Keratinocyte (primary cell): Measurements from ENCODE around the gene CMSS1. TPM values are rescaled to one million over a fixed set of nuclear protein-coding genes. Genes with fewer than 3 reads are reported as not detected.

Experiments
- DNase-seq: peaks from one replicate; pipeline ENCODE4 v3.0.0-alpha.2; 2011; ENCODE audit warnings: low read depth, missing footprints, low spot score
- FAIRE-seq: peaks from 2 replicates; lab custom pipeline; 2011; peaks lifted over from hg19 to GRCh38; lab: Jason Lieb, UNC
- H2AFZ ChIP-seq: 2 replicates; pipeline ENCODE4 v1.6.0; 2012; ENCODE audit warnings: low read length, control low read depth, inconsistent platforms; ENCODE audit not compliant: control insufficient read depth
- H3K27ac ChIP-seq: 2 replicates; pipeline ENCODE4 v1.5.1; 2011; ENCODE audit warnings: low read length; ENCODE audit not compliant: control insufficient read depth, insufficient read depth
- H3K27me3 ChIP-seq: 3 replicates; pipeline ENCODE4 v1.6.0; 2011; ENCODE audit warnings: low read length; ENCODE audit not compliant: control insufficient read depth, insufficient read depth; ENCODE audit errors: extremely low read depth
- H3K36me3 ChIP-seq, 2 experiments: 2 replicates in 1 of 2; 3 replicates in 1 of 2; pipeline ENCODE4 v1.5.1; 2011; ENCODE audit warnings: low read length in 2 of 2, mild to moderate bottlenecking in 1 of 2; ENCODE audit not compliant: control insufficient read depth in 2 of 2, insufficient read depth in 2 of 2; ENCODE audit errors: extremely low read depth in 1 of 2
- H3K4me1 ChIP-seq: 3 replicates; pipeline ENCODE4 v1.5.1; 2011; ENCODE audit warnings: low read length; ENCODE audit not compliant: control insufficient read depth, insufficient read depth; ENCODE audit errors: extremely low read depth
- H3K4me2 ChIP-seq: 3 replicates; pipeline ENCODE4 v1.6.0; 2011; ENCODE audit warnings: low read depth, low read length; ENCODE audit not compliant: control insufficient read depth, insufficient read depth; ENCODE audit errors: extremely low read depth
- H3K4me3 ChIP-seq, 3 experiments: fragments of 200-600 bp in 1 of 3; sonication (generic) in 1 of 3; 2 replicates in 2 of 3; 3 replicates in 1 of 3; pipeline ENCODE4 v1.5.1; 2011 to 2016; ENCODE audit warnings: low read length in 3 of 3, mild to moderate bottlenecking in 3 of 3, control low read depth in 2 of 3, inconsistent platforms in 1 of 3, low read depth in 1 of 3, mixed read lengths in 1 of 3, mixed run types in 1 of 3, moderate library complexity in 1 of 3; ENCODE audit not compliant: control insufficient read depth in 2 of 3, insufficient read depth in 2 of 3; ENCODE audit errors: extremely low read depth in 1 of 3
- H3K79me2 ChIP-seq: 2 replicates; pipeline ENCODE4 v1.6.0; 2012; ENCODE audit warnings: low read length; ENCODE audit not compliant: control insufficient read depth, insufficient read depth
- H3K9ac ChIP-seq: 3 replicates; pipeline ENCODE4 v1.6.0; 2011; ENCODE audit warnings: low read length; ENCODE audit not compliant: control insufficient read depth, insufficient read depth; ENCODE audit errors: extremely low read depth
- H3K9me1 ChIP-seq: 3 replicates; pipeline ENCODE4 v1.6.0; 2011; ENCODE audit warnings: low read length; ENCODE audit not compliant: control insufficient read depth, insufficient read depth; ENCODE audit errors: extremely low read depth
- H3K9me3 ChIP-seq: 2 replicates; pipeline ENCODE4 v1.5.1; 2012; ENCODE audit warnings: low read depth, low read length; ENCODE audit not compliant: control insufficient read depth
- H4K20me1 ChIP-seq: 3 replicates; pipeline ENCODE4 v1.6.0; 2011; ENCODE audit warnings: low read length; ENCODE audit not compliant: control insufficient read depth, insufficient read depth; ENCODE audit errors: extremely low read depth
- EZH2 ChIP-seq: IDR thresholded peaks from one replicate; pipeline ENCODE4 v1.6.1; 2012; ENCODE audit warnings: inconsistent platforms, mild to moderate bottlenecking, low read length, moderate library complexity
- dilution Hi-C: fragments of 300-500 bp; cut with MboI; formaldehyde crosslinking; loops from one replicate; pipeline ENCODE4 v1.7.0; 2020; ENCODE audit warnings: low sequenced_read_pairs; ENCODE audit not compliant: extremely low pct_ligation_motif_present
- polyA plus RNA-seq, 5 experiments: library from polyadenylated mRNA; depleted of rRNA in 3 of 5; stranded (reverse) in 3 of 5; stranded (forward) in 1 of 5; unstranded in 1 of 5; fragments of >200 nt; gene quantifications; 1 replicate in 1 of 5; 2 replicates in 3 of 5; 3 replicates in 1 of 5; pipeline versions ENCODE4 v1.2.1 to v1.2.3, GENCODE V29; 2011 to 2012; ENCODE audit warnings: missing spikeins in 2 of 5, low read depth in 1 of 5, low replicate concordance in 1 of 5
- TF ChIP-seq, protein P1 (sequence below), 3 experiments: IDR thresholded peaks in 1 of 3; conservative IDR thresholded peaks in 1 of 3; optimal IDR thresholded peaks in 1 of 3; 2 replicates in 2 of 3; 3 replicates in 1 of 3; pipeline versions ENCODE3 to v1.5.1; 2011; ENCODE audit warnings: low read length in 3 of 3, mild to moderate bottlenecking in 3 of 3, moderate library complexity in 2 of 3, control low read depth in 1 of 3, inconsistent platforms in 1 of 3; ENCODE audit not compliant: insufficient read depth in 2 of 3; ENCODE audit errors: extremely low read depth in 1 of 3

Gene CMSS1
- polyA plus RNA-seq, 1 donor (not counting 4 experiments of a cell fraction or from before 2014, with no cell fraction given), result 37.2 TPM

DNA sequence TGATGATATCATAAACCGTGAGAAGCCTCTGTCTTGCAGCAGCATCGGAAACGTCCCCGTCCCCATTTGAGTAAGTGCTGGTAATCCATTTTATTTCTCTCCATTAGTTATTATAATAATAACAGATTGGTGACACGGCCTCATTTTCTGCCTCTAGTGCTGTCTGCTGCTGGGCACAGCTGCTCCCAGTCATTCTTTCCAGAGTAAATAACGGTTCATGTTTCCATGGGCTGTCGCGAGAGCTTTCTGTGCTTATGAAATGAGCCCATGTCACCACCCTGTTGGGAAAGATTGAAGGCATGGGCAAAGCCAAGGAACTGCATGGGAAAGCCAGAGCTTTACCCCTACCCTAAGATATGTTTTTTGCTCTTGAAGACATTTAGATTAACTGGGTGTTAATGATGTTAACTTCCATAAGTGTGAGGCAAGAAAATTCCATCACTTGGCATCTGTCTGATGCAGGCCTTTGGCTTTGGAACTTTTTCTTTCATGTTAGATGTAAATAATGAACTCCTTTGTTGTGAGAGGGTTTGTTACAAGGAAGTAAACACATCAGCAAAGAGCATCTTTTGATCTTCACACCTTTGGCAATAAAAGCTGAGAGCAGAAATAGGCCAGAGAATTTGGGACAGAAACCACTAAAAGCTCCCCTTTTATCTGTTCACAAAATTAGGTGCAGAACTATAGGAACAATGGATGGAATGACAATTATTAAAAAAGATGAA lies 154.9 kb downstream of the CMSS1 start:
- H3K4me3 ChIP-seq, result no peak overlapping the region
- no peak overlapping the region for H2AFZ ChIP-seq
- H3K9me3 ChIP-seq, result no peaks in the 10 kb centered on the region
- no peak for DNase-seq
- no peaks in the 10 kb centered on the region for H3K36me3 ChIP-seq
- no peaks in the 10 kb centered on the region for H3K79me2 ChIP-seq
- no peaks in the 10 kb centered on the region for H3K27me3 ChIP-seq
- no peak overlapping the region for H3K27ac ChIP-seq
- peaks cover 21% of the 10 kb centered on the region for H3K4me1 ChIP-seq
- FAIRE-seq, result no peak
- H4K20me1 ChIP-seq, result no peaks in the 10 kb centered on the region
- TF ChIP-seq, protein P1, sequence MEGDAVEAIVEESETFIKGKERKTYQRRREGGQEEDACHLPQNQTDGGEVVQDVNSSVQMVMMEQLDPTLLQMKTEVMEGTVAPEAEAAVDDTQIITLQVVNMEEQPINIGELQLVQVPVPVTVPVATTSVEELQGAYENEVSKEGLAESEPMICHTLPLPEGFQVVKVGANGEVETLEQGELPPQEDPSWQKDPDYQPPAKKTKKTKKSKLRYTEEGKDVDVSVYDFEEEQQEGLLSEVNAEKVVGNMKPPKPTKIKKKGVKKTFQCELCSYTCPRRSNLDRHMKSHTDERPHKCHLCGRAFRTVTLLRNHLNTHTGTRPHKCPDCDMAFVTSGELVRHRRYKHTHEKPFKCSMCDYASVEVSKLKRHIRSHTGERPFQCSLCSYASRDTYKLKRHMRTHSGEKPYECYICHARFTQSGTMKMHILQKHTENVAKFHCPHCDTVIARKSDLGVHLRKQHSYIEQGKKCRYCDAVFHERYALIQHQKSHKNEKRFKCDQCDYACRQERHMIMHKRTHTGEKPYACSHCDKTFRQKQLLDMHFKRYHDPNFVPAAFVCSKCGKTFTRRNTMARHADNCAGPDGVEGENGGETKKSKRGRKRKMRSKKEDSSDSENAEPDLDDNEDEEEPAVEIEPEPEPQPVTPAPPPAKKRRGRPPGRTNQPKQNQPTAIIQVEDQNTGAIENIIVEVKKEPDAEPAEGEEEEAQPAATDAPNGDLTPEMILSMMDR (optimal IDR thresholded peaks at IDR 0.05 in 1 of 3, IDR thresholded peaks at IDR 0.05 in 1 of 3, conservative IDR thresholded peaks at IDR 0.05 in 1 of 3; ENCODE audit: extremely low read depth in 1 of 3, insufficient read depth in 2 of 3, low read length in 3 of 3), result no peak
- no peak for TF ChIP-seq EZH2
- no peaks in the 10 kb centered on the region for H3K9me1 ChIP-seq
- no peak overlapping the region for H3K4me2 ChIP-seq
- dilution Hi-C loops, result no loop called here
- no peak overlapping the region for H3K9ac ChIP-seq

DNA sequence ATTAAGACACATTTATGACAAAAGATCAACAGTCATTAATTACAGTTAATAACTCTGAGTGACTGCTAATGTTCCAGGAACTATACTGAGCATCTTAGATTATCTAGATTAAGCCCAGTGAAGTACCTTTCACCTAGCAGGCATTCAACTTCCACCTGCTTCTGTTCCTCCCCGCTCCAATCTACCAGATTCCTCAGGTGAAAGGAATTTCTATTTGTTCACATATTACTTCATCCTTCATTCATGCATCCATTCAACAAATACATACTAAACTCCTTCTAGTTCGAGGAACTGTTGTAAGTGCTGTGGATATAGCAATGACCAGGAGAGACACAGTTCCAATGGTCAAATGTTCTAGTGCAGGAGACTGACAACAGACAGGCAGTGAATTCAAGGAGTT lies 157.3 kb downstream of the CMSS1 start:
- no peaks in the 10 kb centered on the region for H3K9me1 ChIP-seq
- no peaks in the 10 kb centered on the region for H4K20me1 ChIP-seq
- H3K9ac ChIP-seq, result no peak overlapping the region
- H3K4me3 ChIP-seq, result no peak overlapping the region
- no peak overlapping the region for H2AFZ ChIP-seq
- no peaks in the 10 kb centered on the region for H3K36me3 ChIP-seq
- no peaks in the 10 kb centered on the region for H3K4me1 ChIP-seq
- DNase-seq (no peak), FAIRE-seq (no peak)
- no peaks in the 10 kb centered on the region for H3K27me3 ChIP-seq
- H3K4me2 ChIP-seq, result no peak overlapping the region
- H3K79me2 ChIP-seq, result no peaks in the 10 kb centered on the region
- H3K27ac ChIP-seq, result no peak overlapping the region
- H3K9me3 ChIP-seq, result no peaks in the 10 kb centered on the region
- dilution Hi-C loops, result no loop called here
- no peak for TF ChIP-seq EZH2
- TF ChIP-seq, protein P1 (optimal IDR thresholded peaks at IDR 0.05 in 1 of 3, IDR thresholded peaks at IDR 0.05 in 1 of 3, conservative IDR thresholded peaks at IDR 0.05 in 1 of 3; ENCODE audit: extremely low read depth in 1 of 3, insufficient read depth in 2 of 3, low read length in 3 of 3), result no peak
